GM21737 (cell line): ENCODE data around the gene FCHSD2.
A peak's percentile ranks its signal among the peaks of the same experiment; 100 is the strongest.
"Not testable (repeated sequence)": the region's sequence is repeated elsewhere in the genome, so short reads cannot be mapped to it uniquely, and the experiment has no call there.

ENCODE experiments used
- ATAC-seq: cut with Tn5 transposase; IDR thresholded peaks from one replicate; pipeline ENCODE4 v1.9.1; 2021; ENCODE audit warnings: mild to moderate bottlenecking, moderate library complexity; ENCODE audit not compliant: unreplicated experiment

The FCHSD2 gene

DNA sequence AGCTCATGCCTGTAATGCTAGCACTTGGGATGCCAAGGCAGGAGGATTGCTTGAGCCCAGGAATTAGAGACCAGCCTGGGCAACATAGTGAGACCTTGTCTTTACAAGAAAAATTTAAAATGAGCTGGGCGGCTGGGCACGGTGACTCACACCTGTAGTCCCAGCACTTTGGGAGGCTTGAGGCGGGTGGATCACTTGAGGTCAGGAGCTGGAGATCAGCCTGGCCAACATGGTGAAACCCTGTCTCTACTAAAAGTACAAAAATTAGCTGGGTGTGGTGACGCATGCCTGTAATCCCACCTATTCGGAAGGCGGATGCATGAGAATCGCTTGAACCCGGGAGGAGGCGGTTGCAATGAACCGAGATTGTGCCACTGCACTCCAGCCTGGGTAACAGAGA lies 330.4 kb downstream of the FCHSD2 start:
- ATAC-seq = not testable (repeated sequence)

GRCh38 chr11:72808331-72808798 lies 333.8 kb downstream of the FCHSD2 start:
- ATAC-seq = no peak

GRCh38 chr11:72807792-72808191 lies 334.3 kb downstream of the FCHSD2 start:
- ATAC-seq = no peak

DNA sequence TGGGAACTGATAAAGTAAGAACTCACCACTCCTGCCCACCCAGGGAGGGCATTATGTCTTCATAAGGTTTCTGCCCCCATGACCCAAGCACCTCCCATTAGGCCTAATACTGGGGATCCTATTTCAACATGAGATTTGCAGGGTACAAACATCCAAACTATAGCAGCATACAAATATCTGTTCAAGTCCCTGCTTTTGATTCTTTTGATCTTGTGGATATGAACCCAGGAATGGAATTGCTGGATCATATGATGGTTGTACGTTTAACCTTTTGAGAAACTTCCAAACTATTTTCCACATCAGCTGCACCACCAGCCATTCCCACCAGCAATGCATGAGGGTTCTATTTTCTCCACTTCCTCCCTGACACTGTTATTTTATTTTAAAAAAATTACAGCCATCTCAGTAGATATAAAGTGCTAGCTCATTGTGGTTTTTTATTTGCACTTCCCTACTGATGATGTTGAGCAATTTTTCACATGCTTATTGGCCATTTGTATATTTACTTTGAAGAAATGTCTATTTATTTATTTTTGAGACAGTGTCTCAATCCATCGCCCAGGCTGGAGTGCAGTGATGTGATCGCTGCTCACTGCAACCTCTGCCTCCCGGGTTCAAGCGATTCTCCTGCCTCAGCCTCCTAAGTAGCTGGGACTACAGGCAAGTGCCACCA lies 335.0 kb downstream of the FCHSD2 start:
- ATAC-seq = no peak

DNA sequence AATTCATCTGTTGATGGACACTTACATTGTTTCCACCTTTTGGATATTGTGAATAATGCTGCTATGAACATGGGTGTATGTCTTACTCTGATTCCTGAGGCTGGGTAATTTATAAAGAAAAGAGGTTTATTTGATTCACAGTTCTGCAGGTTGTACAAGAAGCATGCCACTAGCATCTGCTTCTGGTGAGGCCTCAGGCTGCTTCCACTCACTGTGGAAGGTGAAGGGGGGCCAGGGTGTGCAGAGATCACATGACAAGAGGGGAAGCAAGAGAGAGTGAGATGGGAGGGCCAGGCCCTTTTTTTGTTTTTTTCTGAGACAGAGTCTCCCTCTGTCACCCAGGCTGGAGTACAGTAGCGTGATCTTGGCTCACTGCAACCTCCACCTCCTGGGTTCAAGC lies 335.7 kb downstream of the FCHSD2 start:
- not testable (repeated sequence) for ATAC-seq

DNA sequence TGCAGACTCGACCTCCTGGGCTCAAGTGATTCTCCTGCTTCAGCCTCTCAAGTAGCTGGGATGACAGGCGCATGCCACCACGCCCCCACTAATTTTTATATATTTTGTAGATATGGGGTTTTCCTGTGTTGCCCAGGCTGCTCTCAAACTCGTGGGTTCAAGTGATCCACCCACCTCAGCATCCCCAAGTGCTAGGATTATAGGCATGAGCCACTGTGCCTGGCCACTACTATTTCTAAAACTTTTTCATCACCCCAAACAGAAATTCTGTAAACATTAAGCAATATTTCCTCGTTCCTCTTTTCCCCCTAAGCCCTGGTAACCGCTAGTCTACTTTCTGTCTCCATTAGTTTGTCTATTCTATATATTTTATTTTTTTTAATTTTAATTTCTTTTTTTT lies 336.9 kb downstream of the FCHSD2 start:
- no peak for ATAC-seq

DNA sequence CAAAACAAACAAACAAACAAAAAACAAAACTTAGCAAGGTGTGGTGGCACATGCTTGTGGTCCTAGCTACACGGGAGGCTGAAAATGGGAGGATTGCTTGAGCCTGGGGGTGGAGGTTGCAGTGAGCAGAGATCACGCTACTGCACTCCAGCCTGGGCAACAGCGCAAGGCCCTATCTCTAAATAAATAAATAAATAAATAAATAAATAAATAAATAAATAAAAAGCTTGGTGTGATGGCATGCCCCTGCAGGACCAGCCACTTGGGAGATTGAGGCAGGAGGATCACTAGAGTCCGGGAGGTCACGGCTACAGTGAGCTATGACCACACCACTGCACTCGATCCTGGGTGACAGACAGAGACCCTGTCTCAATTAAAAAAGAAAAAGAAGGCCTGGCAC lies 339.3 kb downstream of the FCHSD2 start:
- no peak for ATAC-seq

DNA sequence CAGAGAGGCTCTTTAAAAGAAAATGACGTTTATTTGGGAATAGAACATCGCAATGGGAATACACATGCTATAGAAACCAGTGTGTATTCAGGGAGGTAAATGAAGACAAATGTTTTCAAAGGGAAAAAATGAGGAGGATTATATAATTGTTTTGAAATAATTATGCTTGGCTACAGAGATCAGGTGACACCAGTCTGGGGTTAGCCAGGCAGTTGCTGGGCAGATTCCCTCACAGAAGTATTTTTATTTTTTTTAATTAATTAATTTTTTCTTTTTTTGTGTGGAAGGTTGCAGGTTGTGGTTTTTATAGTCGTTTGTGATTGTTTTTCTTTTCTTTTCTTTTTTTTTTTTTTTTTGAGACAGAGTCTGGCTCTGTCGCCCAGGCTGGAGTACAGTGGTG lies 342.7 kb downstream of the FCHSD2 start:
- ATAC-seq = no peak

GRCh38 chr11:72798361-72798760 lies 343.8 kb downstream of the FCHSD2 start:
- no peak for ATAC-seq

DNA sequence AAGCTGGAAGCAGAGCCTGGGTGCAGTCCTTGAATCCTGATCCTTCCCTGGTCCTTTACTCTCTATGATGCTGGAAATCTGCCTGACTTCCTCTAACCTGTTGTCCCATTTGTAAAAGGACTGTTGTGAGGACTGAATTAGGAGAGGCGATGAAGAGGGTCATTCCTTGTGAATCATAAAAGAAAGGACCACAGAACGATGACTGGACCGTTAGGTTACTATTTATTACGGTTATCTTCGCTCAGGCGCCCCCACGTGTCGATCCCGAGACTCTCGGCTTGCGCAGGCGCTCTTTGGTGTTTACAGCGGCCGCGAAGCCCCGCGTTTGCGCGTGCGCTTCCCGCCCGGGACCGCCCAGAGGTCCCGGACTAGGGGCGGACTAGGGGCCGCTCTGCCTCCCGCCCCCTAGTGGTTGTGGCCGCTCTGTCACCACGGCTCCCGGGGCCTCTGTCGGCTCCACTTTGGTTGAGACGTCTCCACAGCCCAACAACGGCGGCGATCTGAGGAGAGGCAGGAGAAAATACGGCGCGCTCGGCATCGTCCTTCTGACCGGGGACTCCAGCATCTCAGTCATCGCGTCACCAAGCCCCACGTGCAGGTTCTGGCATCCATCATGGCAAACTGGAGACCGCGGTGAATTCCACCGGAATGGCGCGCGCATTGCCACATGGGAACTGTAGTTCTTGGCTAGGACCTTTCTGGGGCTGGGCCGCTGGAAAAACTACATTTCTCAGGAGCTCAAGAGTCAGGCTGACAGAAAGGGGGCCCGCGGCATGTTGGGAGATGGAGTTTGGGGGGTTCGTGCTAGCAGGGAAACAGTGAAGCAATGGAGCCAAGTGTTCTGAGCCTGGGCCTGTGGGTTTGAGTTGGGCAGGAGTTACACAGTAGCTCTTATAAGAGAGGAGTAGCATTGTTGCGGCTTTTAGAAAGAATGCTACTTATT lies 348.4 kb downstream of the FCHSD2 start, which contains the start of gene STARD10:
Gene STARD10 (minus strand): TSS at position 623 of the 943 bp plus-strand sequence. CDS start 12,866 bp downstream, outside the sequence.
- ATAC-seq = peak; percentile 89

DNA sequence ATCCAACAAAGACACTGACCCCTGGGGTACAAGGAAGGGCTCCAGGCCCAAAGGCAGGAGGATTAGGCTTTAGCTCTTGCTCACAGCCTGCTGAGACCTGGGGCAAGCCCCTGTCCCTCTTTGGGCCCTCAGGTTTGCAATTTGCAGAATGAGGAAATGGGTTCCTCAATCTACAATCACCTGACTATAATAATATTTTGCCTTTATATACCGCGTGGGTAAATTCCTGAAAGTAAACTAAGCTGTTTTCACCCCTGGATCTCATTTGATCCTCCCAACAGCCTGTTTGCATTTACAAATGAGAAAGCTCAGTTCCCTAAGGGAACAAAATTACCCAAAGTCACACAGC lies 349.1 kb downstream of the FCHSD2 start:
- no peak for ATAC-seq

- ATAC-seq = no peak
These were observed 349.6 kb downstream of the FCHSD2 start for GRCh38 chr11:72792437-72793021.

- ATAC-seq = not testable (repeated sequence)
These were observed 350.9 kb downstream of the FCHSD2 start for GRCh38 chr11:72791228-72791627.

- ATAC-seq = no peak
These were observed 352.5 kb downstream of the FCHSD2 start for GRCh38 chr11:72789493-72790131.

- ATAC-seq = no peak
These were observed 353.9 kb downstream of the FCHSD2 start for GRCh38 chr11:72788241-72788640.

GRCh38 chr11:72787216-72788104 lies 354.7 kb downstream of the FCHSD2 start:
- no peak for ATAC-seq
